Measurements from ENCODE around the gene LRRC49. TPM values are rescaled to one million over a fixed set of nuclear protein-coding genes. Genes with fewer than 3 reads are reported as not detected.

LRRC49 gene
- total and polyA plus RNA-seq, 2 donors (not counting 3 experiments of a cell fraction or from before 2014, with no cell fraction given): 3.0 to 6.6 TPM

- H3K79me2 ChIP-seq (ENCODE audit: control insufficient read depth, insufficient read depth, low read length): peaks cover 4% of the 10 kb centered on the region
- H3K4me3 ChIP-seq (replicated peaks in 1 of 3; ENCODE audit: insufficient read depth in 1 of 3, low read depth in 1 of 3, low read length in 3 of 3): no peak overlapping the region
- dilution Hi-C loops (cut with MboI; ENCODE audit: extremely low pct_ligation_motif_present, low sequenced_read_pairs): no loop called here
- no peak overlapping the region for H3K27ac ChIP-seq (ENCODE audit: insufficient read depth, low read depth, low read length)
- CTCF ChIA-PET: interaction anchor here (0.8 to 3.7 kb wide), 7 partner anchors 11 to 129 kb away, joined by 3 to 31 read pairs (median 4); no protein-coding TSS in a partner anchor
- no peaks in the 10 kb centered on the region for H3K9me1 ChIP-seq (replicated peaks; ENCODE audit: control insufficient read depth, extremely low read depth, insufficient read depth, low read length)
- POLR2A ChIA-PET: no interaction called here
- peaks cover 18% of the 10 kb centered on the region for H3K4me1 ChIP-seq (ENCODE audit: control insufficient read depth, extremely low read depth, insufficient read depth, low read length)
- no peak overlapping the region for H3K4me2 ChIP-seq (ENCODE audit: insufficient read depth, low read length)
- intact Hi-C loops (cut with micrococcal nuclease): loop anchor here (2.0 kb wide), 1 partner anchor 27 kb away; no protein-coding TSS in a partner anchor
- no peak for DNase-seq (ENCODE audit: low read depth, low spot score)
- TF ChIP-seq GATA2 (IDR thresholded peaks at IDR 0.05; ENCODE audit: insufficient read depth, insufficient read length, low read depth, low read length) (no peak), MYC (IDR thresholded peaks at IDR 0.05; ENCODE audit: low read depth, low read length) (no peak), EZH2 (IDR thresholded peaks at IDR 0.05; ENCODE audit: borderline replicate concordance, low read depth, low read length, severe bottlenecking) (no peak), MAX (IDR thresholded peaks at IDR 0.05; ENCODE audit: insufficient read depth, insufficient read length) (no peak), CTCF (IDR thresholded peaks at IDR 0.05; ENCODE audit: extremely low read depth in 1 of 2, insufficient read depth in 1 of 2, low read depth in 1 of 2, low read length in 2 of 2) (no peak), FOS (IDR thresholded peaks at IDR 0.05; ENCODE audit: borderline replicate concordance, insufficient read depth, low read length) (no peak), POLR2A (IDR thresholded peaks at IDR 0.05; ENCODE audit: low read depth, low read length) (no peak), JUN (IDR thresholded peaks at IDR 0.05; ENCODE audit: borderline replicate concordance, insufficient read depth, insufficient read length, low read depth) (no peak), POLR2AphosphoS5 (IDR thresholded peaks at IDR 0.05; ENCODE audit: insufficient read depth, low read depth, low read length) (no peak)
- no peak overlapping the region for H3K9ac ChIP-seq (replicated peaks; ENCODE audit: extremely low read depth, insufficient read depth, low read length)
- no peaks in the 10 kb centered on the region for H4K20me1 ChIP-seq (replicated peaks; ENCODE audit: control insufficient read depth, extremely low read depth, insufficient read depth, low read length)
- H3K27me3 ChIP-seq (ENCODE audit: control insufficient read depth in 2 of 2, insufficient read depth in 2 of 2, low read length in 2 of 2): no peaks in the 10 kb centered on the region
- no peaks in the 10 kb centered on the region for H3K9me3 ChIP-seq (replicated peaks; ENCODE audit: control insufficient read depth, insufficient read depth, low read length)
- no peak overlapping the region for H2AFZ ChIP-seq (ENCODE audit: low read depth, low read length)
- BruUV-seq (replicated peaks): no TSS peak
- FAIRE-seq: no peak
- peaks cover 2 to 5% of the 10 kb centered on the region in 2 experiments for H3K36me3 ChIP-seq (ENCODE audit: control insufficient read depth in 2 of 2, extremely low read depth in 1 of 2, insufficient read depth in 2 of 2, low read length in 2 of 2)
Measured at GRCh38 chr15:70851889-70852288, 40.7 kb upstream of the LRRC49 start.
